OCI-M2 (cell line): ENCODE data around the gene PLA2R1.

Experiments
- DNase-seq: peaks from one replicate; lab custom pipeline; 2025; ENCODE audit not compliant: unreplicated experiment; lab: John Stamatoyannopoulos, UW

The PLA2R1 gene

DNA sequence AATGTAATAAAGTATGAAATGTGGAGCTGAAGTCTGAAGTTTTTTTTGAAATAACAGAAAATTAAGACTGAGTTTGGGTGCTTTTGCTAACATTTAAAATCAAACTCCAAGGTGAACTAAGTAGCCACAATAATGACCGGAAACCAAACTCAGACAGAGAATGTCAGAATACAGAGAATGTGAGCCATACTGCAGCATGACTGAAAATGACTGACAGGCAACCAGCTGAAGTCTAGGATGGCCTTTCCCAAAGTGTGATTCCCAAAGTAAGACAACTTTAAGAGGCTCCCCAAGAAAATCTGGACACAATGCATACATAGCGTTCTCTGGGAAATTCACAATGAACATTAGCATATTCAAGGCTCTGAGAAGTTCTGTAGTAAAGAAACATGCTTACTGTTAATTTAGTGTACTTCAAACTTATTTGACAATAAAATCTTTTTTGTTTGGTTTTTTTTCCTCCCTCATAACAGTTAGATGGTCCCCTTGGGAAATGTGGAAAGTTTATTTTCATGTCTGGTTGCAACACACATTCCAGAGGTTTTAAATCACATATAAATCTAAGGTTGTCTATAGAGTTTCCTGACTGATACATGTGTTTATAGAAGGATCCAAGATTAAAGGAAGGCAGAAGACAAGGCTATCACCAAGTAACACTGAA, 28.6 kb downstream of the PLA2R1 start:
- DNase-seq = no peak

- DNase-seq = no peak
Observed at GRCh38 chr2:160029270-160029628, 33.2 kb downstream of the PLA2R1 start.

- no peak for DNase-seq
Observed at GRCh38 chr2:160028431-160029269, 33.8 kb downstream of the PLA2R1 start.

DNA sequence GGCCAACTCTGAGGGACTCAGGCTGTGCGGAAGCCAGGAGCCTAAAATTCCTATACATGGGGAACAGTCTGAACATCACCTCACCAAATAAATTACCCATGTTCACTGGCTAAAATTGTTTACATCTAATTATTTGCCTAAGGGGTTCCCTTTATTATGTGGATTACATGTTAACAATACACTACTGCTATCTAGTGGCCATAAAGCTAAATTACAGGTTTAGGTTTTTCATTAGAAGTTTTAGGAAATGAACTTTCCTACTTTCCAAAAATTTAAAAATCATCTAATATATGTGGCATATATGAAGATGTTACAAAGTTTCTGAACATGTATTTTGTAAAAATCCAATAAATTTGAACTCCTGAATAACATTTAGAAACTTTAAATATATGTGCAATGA, 40.3 kb downstream of the PLA2R1 start:
- DNase-seq = no peak

DNA sequence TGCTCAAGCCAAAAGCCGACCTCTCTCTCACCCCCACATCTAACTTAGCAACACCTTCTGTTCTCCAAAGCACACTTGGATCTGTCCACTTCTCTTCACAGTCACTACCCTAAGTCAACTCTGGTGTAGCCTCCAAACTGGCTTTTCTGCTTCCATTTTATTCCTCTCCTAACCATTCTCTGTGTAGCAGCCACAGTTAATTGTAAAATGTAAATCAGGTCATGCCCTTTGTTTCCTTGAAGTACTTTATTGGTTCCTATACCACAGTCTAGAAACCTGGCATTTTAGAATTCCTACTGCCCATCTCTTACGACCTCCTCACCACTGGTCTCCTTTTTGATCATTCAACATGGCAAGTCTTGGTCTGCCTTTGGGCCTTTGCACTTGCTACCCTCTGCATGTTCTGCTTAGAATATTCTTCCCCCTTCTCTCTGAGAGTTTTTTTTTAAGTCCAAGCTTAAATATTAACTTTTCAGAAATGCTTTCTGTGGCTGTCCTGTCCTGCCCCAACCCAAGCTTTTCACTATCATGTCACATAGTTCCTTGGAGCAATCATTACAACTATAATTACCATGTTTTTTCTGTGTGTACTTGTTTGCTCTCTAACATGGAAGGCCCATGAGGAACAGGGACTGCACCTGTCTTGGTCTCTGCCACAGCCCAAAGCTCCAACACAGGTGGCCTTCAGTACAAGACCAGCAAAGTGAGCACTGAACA, 42.9 kb downstream of the PLA2R1 start:
- no peak for DNase-seq

GRCh38 chr2:160015746-160016145, 46.7 kb downstream of the PLA2R1 start:
- DNase-seq = no peak

- DNase-seq = no peak
Observed at GRCh38 chr2:160014227-160014626, 48.2 kb downstream of the PLA2R1 start.

DNA sequence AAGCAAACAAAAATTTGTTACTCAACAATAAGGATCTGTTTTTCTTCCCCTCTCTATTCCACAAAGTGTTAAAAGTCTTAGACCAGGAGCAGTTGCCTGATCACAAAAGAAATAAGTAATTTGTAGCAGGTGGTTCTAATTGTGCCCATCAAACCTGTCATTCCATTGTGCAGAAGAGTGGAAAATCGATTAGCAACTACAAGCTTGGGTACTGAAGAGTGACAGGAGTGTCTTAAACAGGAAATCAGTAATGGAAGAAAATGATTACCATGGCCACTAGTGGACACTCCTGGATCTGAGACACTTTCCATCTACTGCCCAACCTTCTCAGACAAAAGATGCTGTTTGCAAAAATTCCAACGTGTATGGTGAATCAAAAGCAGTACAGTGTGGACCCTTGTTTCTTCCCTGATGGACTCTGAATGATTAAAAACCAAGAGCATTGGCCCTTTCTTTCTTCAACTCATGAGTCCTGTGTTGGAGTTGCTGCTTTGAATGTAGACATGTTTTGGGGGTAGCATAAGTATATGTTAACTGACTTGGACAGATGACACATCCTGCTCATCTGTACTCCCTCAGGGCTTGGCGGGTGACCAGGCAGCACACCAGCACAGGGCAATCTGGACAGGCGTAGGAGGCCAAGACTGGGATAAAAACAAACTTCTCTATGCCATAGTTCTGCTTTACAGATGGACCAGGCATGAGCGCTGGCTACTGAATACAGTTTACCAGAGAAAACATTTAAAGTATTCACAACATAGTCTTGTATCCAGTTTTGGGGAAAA, 51.9 kb downstream of the PLA2R1 start:
- no peak for DNase-seq

DNA sequence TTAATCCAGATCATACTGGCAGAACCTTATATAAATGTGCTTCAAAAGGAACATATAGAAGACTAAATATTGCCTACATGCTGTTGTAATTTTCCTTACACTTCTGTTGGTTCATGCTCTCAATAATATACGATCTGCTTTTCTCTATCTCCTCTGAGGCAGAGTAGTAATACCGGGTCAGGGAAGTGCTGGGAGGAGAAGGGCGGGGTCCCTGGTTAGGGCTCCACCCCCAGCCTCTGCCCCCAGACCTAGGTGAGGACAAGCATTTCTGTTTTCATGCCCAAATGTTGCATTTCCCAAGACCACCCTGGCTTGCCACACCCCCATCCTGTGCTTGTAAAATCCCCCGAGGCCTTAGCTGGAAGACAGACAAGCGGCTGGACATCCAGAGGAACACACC, 55.3 kb downstream of the PLA2R1 start:
- DNase-seq = no peak

- no peak for DNase-seq
Observed at GRCh38 chr2:160006475-160006874, 55.9 kb downstream of the PLA2R1 start.

GRCh38 chr2:160005908-160006307, 56.5 kb downstream of the PLA2R1 start:
- DNase-seq = no peak

GRCh38 chr2:160005476-160005875, 56.9 kb downstream of the PLA2R1 start:
- no peak for DNase-seq

- DNase-seq = no peak
Observed at GRCh38 chr2:159998961-159999360, 63.5 kb downstream of the PLA2R1 start.

GRCh38 chr2:159998243-159998642, 64.2 kb downstream of the PLA2R1 start:
- DNase-seq = no peak

- no peak for DNase-seq
Observed at GRCh38 chr2:159996792-159997546, 65.4 kb downstream of the PLA2R1 start.

GRCh38 chr2:159995038-159995437, 67.4 kb downstream of the PLA2R1 start:
- DNase-seq = no peak

- no peak for DNase-seq
Observed at GRCh38 chr2:159989249-159989648, 73.2 kb downstream of the PLA2R1 start.

DNA sequence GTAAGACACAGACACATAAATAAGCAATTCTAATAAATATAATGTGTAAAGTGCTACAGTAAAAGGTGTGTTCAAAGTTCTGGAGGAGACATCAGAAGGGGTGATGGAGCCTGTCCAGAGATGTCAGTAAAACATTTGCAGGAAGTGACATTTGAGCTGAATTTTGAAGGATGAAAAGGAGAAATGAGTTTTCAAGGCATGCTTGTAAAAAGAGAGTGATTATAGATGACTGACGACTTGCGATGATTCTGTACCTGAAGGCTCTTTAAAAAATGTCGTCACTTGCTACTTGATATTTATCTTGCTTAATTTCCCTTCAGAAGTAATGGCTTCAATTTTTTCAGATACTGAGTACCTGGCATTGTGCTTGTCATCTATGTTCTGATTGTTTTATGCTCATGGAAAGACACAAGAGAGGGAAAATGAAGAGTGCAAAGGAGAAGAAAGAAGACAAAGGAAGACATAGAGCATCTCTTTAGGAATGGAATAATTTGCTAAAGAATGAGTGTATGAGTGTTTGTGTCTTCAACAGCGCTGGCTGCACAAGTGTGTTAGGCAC, 73.9 kb downstream of the PLA2R1 start:
- DNase-seq = no peak

- no peak for DNase-seq
Observed at GRCh38 chr2:159987181-159987580, 75.2 kb downstream of the PLA2R1 start.

- DNase-seq = no peak
Observed at GRCh38 chr2:159985656-159986055, 76.8 kb downstream of the PLA2R1 start.
